Neuronal stem cell (in vitro differentiated cells): ENCODE measurements around the gene CUL1.

Source experiments
- DNase-seq: peaks from one replicate; pipeline ENCODE4 v3.0.0-alpha.2; 2013; ENCODE audit warnings: low spot score
- H2AFZ ChIP-seq: one replicate; pipeline ENCODE4 v1.6.1; 2013; ENCODE audit warnings: mild to moderate bottlenecking, low read length, inconsistent platforms
- H2AK5ac ChIP-seq: 2 replicates; pipeline ENCODE4 v1.6.1; 2013; ENCODE audit warnings: low read depth, mild to moderate bottlenecking, inconsistent platforms, low read length, moderate library complexity, mixed read lengths
- H2BK120ac ChIP-seq: 2 replicates; pipeline ENCODE4 v1.6.1; 2013; ENCODE audit warnings: low read depth, mild to moderate bottlenecking, inconsistent platforms, low read length, moderate library complexity, mixed read lengths
- H2BK12ac ChIP-seq: one replicate; pipeline ENCODE4 v1.6.1; 2013; ENCODE audit warnings: low read length, inconsistent platforms
- H2BK15ac ChIP-seq: 2 replicates; pipeline ENCODE4 v1.6.1; 2013; ENCODE audit warnings: mild to moderate bottlenecking, low read length, inconsistent platforms, mixed read lengths
- H2BK5ac ChIP-seq: one replicate; pipeline ENCODE4 v1.6.1; 2013; ENCODE audit warnings: inconsistent platforms, mild to moderate bottlenecking, low read length, moderate library complexity
- H3K14ac ChIP-seq: one replicate; pipeline ENCODE4 v1.6.1; 2013; ENCODE audit warnings: low read length, inconsistent platforms
- H3K18ac ChIP-seq: 2 replicates; pipeline ENCODE4 v1.6.1; 2013; ENCODE audit warnings: low read length, inconsistent platforms
- H3K23ac ChIP-seq: 2 replicates; pipeline ENCODE4 v1.6.1; 2013; ENCODE audit warnings: low read depth, mild to moderate bottlenecking, mixed read lengths, low read length, inconsistent platforms; ENCODE audit not compliant: poor library complexity
- H3K27ac ChIP-seq: replicated peaks from 3 replicates; pipeline ENCODE4 v1.5.1; 2013; ENCODE audit warnings: low read length, inconsistent platforms
- H3K27me3 ChIP-seq, 3 experiments: 2 replicates each; pipeline ENCODE4 v1.6.1; 2013; ENCODE audit warnings: low read length in 3 of 3, mild to moderate bottlenecking in 2 of 3, inconsistent platforms in 1 of 3, low read depth in 1 of 3, mixed read lengths in 1 of 3, moderate library complexity in 1 of 3; ENCODE audit not compliant: control insufficient read depth in 3 of 3, insufficient read depth in 3 of 3
- H3K36me3 ChIP-seq, 2 donors: replicated peaks in 1 of 2; 2 replicates each; pipeline ENCODE4 v1.6.1; 2013; ENCODE audit warnings: low read length in 2 of 2; ENCODE audit not compliant: control insufficient read depth in 2 of 2, insufficient read depth in 2 of 2
- H3K4ac ChIP-seq: 2 replicates; pipeline ENCODE4 v1.6.1; 2013; ENCODE audit warnings: inconsistent platforms, mild to moderate bottlenecking, low read length, moderate library complexity
- H3K4me1 ChIP-seq, 2 donors: 1 replicate in 1 of 2; 2 replicates in 1 of 2; pipeline ENCODE4 v1.6.1; 2013; ENCODE audit warnings: low read length in 2 of 2, low read depth in 1 of 2; ENCODE audit not compliant: control insufficient read depth in 2 of 2, insufficient read depth in 1 of 2
- H3K4me2 ChIP-seq: one replicate; pipeline ENCODE4 v1.6.1; 2013; ENCODE audit warnings: mild to moderate bottlenecking, low read length, inconsistent platforms; ENCODE audit not compliant: insufficient read depth, poor library complexity, severe bottlenecking
- H3K4me3 ChIP-seq, 2 donors: 2 replicates each; pipeline ENCODE4 v1.5.1; 2013; ENCODE audit warnings: low read length in 2 of 2, mild to moderate bottlenecking in 2 of 2, inconsistent platforms in 1 of 2, moderate library complexity in 1 of 2
- H3K79me1 ChIP-seq: one replicate; pipeline ENCODE4 v1.6.1; 2013; ENCODE audit warnings: low read depth, mild to moderate bottlenecking, inconsistent platforms, low read length, moderate library complexity
- H3K9ac ChIP-seq: one replicate; pipeline ENCODE4 v1.6.1; 2013; ENCODE audit warnings: mild to moderate bottlenecking, low read depth, low read length, inconsistent platforms; ENCODE audit not compliant: poor library complexity
- H3K9me3 ChIP-seq, 2 donors: replicated peaks in 1 of 2; 2 replicates each; pipeline versions ENCODE3 to v1.6.1; 2013; ENCODE audit warnings: low read length in 2 of 2, mild to moderate bottlenecking in 2 of 2, inconsistent platforms in 1 of 2, low read depth in 1 of 2, mixed read lengths in 1 of 2, moderate library complexity in 1 of 2; ENCODE audit not compliant: control insufficient read depth in 2 of 2, insufficient read depth in 1 of 2
- H4K8ac ChIP-seq: one replicate; pipeline ENCODE4 v1.6.1; 2013; ENCODE audit warnings: low read depth, mild to moderate bottlenecking, inconsistent platforms, low read length, moderate library complexity
- H4K91ac ChIP-seq: one replicate; pipeline ENCODE4 v1.6.1; 2013; ENCODE audit warnings: low read length, low read depth, mild to moderate bottlenecking, inconsistent platforms; ENCODE audit not compliant: poor library complexity
- WGBS, 2 donors: extraction: QIAGEN DNeasy Blood & Tissue Kit; methylation state at CpG; one replicate each; pipeline ENCODE4 v1.1.7; 2013; ENCODE audit warnings: missing lambda C conversion rate in 2 of 2, mixed read lengths in 1 of 2; ENCODE audit not compliant: insufficient read length in 2 of 2, insufficient replicate concordance in 1 of 2; ENCODE audit errors: extremely low coverage in 2 of 2; 5-methylcytosine and 5-hydroxymethylcytosine counted together

CUL1 gene

DNA sequence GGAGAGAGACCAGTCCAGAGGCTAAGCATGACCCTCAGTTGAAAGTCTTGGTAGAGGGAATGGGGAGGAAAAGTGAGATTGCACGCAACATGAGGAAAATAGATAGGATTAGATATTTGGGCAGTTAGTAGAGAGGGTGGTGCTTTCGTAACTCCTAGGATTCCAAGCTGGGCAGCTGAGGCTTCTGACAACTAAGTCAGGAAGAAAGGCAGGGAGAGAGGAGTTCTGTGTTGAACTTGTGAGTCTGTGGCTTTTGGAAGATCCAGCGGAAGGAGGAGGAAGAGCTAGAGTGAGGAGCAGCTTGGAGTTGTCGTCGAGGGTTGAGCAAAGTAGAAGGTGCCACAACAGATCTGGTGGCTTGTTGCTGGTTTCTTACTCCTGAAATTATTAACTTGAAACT lies 21.8 kb downstream of the CUL1 start:
- Histone ChIP-seq H2BK5ac (no peak overlapping the region), H3K27ac (no peak overlapping the region), H3K9ac (no peak overlapping the region), H2BK15ac (no peak overlapping the region), H3K36me3 (peaks cover 0 to 1% of the 10 kb centered on the region in 2 donors), H3K18ac (no peak overlapping the region), H3K14ac (no peak overlapping the region), H3K79me1 (peaks cover 11% of the 10 kb centered on the region), H3K27me3 (no peaks in the 10 kb centered on the region), H4K91ac (no peak overlapping the region), H3K9me3 (peaks cover 2 to 28% of the 10 kb centered on the region in 2 donors), H3K4me2 (no peak overlapping the region), H2AK5ac (no peak overlapping the region), H2AFZ (no peak overlapping the region), H4K8ac (no peak overlapping the region), H2BK12ac (no peak overlapping the region), H2BK120ac (no peak overlapping the region), H3K4me1 (peaks cover 0 to 4% of the 10 kb centered on the region in 2 donors), H3K4ac (no peak overlapping the region), H3K23ac (no peak overlapping the region), H3K4me3 (no peak overlapping the region)
- 100% methylated on average over 1 of the region's 5 CpGs; no CpG with 5 or more reads in 1 of the 2 donors for WGBS, 2 donors
- no peak for DNase-seq

DNA sequence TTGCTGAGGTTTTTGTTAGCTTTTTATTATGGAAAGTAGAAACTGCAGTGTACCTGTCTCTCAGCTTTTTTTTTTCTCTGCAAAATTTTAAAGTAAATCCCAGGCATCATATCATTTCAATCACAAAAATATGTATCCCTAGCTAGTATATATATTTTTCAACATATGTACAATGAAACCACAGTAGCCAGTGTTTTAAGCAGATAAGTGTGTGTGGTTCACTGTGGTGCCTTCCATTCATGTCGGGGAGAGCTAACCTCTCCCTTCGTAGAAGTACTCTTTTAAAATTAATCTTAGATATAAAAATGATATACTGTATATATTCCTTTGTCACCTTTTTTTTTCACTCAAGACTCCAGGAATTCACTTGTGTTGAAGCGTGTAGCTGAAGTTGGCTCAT lies 22.7 kb downstream of the CUL1 start:
- Histone ChIP-seq H3K4me2 (no peak overlapping the region), H3K36me3 (peaks cover 0 to 1% of the 10 kb centered on the region in 2 donors), H3K4me1 (peaks cover 0 to 4% of the 10 kb centered on the region in 2 donors), H2BK5ac (no peak overlapping the region), H4K91ac (no peak overlapping the region), H3K79me1 (peaks cover 11% of the 10 kb centered on the region), H3K4ac (no peak overlapping the region), H3K14ac (no peak overlapping the region), H2AFZ (no peak overlapping the region), H2BK120ac (no peak overlapping the region), H2AK5ac (no peak overlapping the region), H4K8ac (no peak overlapping the region), H3K9ac (no peak overlapping the region), H2BK12ac (no peak overlapping the region), H3K23ac (no peak overlapping the region), H3K27ac (no peak overlapping the region), H2BK15ac (no peak overlapping the region), H3K27me3 (no peaks in the 10 kb centered on the region), H3K9me3 (peaks cover under 1 to 26% of the 10 kb centered on the region in 2 donors), H3K18ac (no peak overlapping the region), H3K4me3 (no peak overlapping the region)
- WGBS, 2 donors: no CpG with 5 or more reads among the region's 3 CpGs
- DNase-seq: no peak

DNA sequence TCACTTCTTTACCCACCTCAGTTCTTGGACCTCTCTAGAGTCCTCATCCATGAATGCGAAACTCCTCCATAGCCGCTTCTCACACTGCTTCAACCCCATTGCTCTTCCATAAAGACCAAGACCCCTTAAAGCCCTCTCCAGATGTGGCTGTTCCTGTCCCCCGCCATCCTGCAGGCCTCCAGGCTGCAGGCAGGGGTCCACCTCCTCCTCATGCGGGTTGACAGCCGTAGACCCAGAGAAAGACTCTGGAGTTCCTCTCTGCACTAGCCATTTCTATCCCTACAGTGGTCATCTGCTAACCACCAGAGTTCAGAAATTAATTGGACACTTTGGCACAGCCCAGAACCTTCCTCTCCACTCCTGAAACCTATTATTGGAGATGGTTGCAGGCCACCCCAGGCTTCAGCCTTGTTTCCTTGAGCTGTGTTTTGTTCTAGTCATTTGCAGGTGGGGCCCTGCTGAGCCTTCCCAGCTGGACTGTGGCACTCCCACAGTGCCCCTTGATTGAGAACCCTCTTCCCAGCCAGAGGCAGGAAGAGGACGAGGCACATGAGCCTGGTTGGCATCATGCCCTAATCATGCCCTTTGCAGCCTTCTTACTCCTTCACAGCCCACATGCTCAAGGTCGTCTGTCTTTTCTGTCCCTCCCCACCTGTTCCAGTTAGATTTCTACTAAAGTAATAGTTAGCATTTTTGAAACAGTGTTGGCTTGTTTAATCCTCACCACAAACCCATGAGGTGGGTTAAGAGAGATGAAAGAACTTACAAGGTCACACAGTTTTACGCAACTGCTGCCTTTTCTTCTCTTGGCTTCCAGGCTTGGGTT lies 23.9 kb downstream of the CUL1 start:
- Histone ChIP-seq H2AFZ (no peak overlapping the region), H3K18ac (no peak overlapping the region), H4K91ac (no peak overlapping the region), H2BK12ac (no peak overlapping the region), H3K4me1 (peaks cover 0 to 4% of the 10 kb centered on the region in 2 donors), H3K4ac (no peak overlapping the region), H3K79me1 (peaks cover 11% of the 10 kb centered on the region), H3K23ac (no peak overlapping the region), H4K8ac (no peak overlapping the region), H2AK5ac (no peak overlapping the region), H3K9ac (no peak overlapping the region), H3K14ac (no peak overlapping the region), H3K27ac (no peak overlapping the region), H3K4me3 (no peak overlapping the region), H2BK15ac (no peak overlapping the region), H2BK120ac (no peak overlapping the region), H3K4me2 (no peak overlapping the region), H3K36me3 (peaks cover 0 to 1% of the 10 kb centered on the region in 2 donors), H2BK5ac (no peak overlapping the region), H3K9me3 (peaks cover 0 to 18% of the 10 kb centered on the region in 2 donors), H3K27me3 (no peaks in the 10 kb centered on the region)
- no CpG with 5 or more reads among the region's 8 CpGs for WGBS, 2 donors
- no peak for DNase-seq

DNA sequence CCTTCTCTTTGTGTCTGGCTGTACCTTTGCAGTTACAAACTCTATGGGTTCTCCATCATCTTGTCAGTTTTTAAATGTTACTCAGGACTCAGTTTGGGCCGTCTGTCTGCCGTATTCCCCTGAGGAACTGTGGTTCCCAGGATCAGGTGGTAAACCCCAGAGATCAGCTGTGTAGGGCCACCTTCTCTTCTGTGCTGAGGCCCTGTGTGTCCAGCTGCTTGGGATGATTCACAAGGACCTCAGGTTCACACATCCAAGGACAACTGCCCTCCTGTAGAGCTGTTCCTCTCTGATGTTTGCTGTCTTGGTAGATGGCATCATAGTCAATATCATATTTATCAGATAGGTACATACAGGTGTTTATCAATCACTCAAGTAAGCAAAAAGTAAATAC lies 24.5 kb downstream of the CUL1 start:
- Histone ChIP-seq H4K91ac (no peak overlapping the region), H3K27me3 (no peaks in the 10 kb centered on the region), H3K79me1 (peaks cover 15% of the 10 kb centered on the region), H2BK15ac (no peak overlapping the region), H2AK5ac (no peak overlapping the region), H3K4me3 (no peak overlapping the region), H3K18ac (no peak overlapping the region), H2BK120ac (no peak overlapping the region), H3K36me3 (peaks cover 0 to 1% of the 10 kb centered on the region in 2 donors), H3K23ac (no peak overlapping the region), H3K27ac (no peak overlapping the region), H2BK12ac (no peak overlapping the region), H3K4me1 (peaks cover 0 to 4% of the 10 kb centered on the region in 2 donors), H3K9ac (no peak overlapping the region), H2BK5ac (no peak overlapping the region), H3K4me2 (no peak overlapping the region), H3K14ac (no peak overlapping the region), H3K9me3 (peaks cover 0 to 16% of the 10 kb centered on the region in 2 donors), H4K8ac (no peak overlapping the region), H2AFZ (no peak overlapping the region), H3K4ac (no peak overlapping the region)
- no CpG with 5 or more reads among the region's 2 CpGs for WGBS, 2 donors
- DNase-seq: no peak
